H9 (cell line): ENCODE measurements around the gene DCLRE1C. TPM values are rescaled to one million over a fixed set of nuclear protein-coding genes. Genes with fewer than 3 reads are reported as not detected.

Source experiments
- DNase-seq: peaks from one replicate; pipeline ENCODE4 v3.0.0-alpha.2; 2017
- H2AFZ ChIP-seq: one replicate; pipeline ENCODE4 v1.6.1; 2013; ENCODE audit warnings: mild to moderate bottlenecking, low read length, control low read depth, moderate library complexity
- H2AK5ac ChIP-seq: 2 replicates; pipeline ENCODE4 v1.6.1; 2013; ENCODE audit warnings: low read length, control low read depth, mixed read lengths; ENCODE audit not compliant: insufficient read length
- H2BK120ac ChIP-seq: one replicate; pipeline ENCODE4 v1.6.1; 2013; ENCODE audit warnings: low read depth, mild to moderate bottlenecking, low read length, control low read depth, inconsistent platforms; ENCODE audit not compliant: poor library complexity, severe bottlenecking
- H2BK12ac ChIP-seq: 2 replicates; pipeline ENCODE4 v1.6.1; 2013; ENCODE audit warnings: low read length, control low read depth, mixed read lengths, low read depth; ENCODE audit not compliant: insufficient read length
- H2BK15ac ChIP-seq: 2 replicates; pipeline ENCODE4 v1.6.1; 2013; ENCODE audit warnings: low read depth, low read length, control low read depth
- H2BK20ac ChIP-seq: one replicate; pipeline ENCODE4 v1.6.1; 2013; ENCODE audit warnings: low read depth, mild to moderate bottlenecking, low read length, control low read depth, inconsistent platforms; ENCODE audit not compliant: poor library complexity, severe bottlenecking
- H2BK5ac ChIP-seq: 2 replicates; pipeline ENCODE4 v1.6.1; 2013; ENCODE audit warnings: low read length, control low read depth, mixed read lengths; ENCODE audit not compliant: insufficient read length
- H3K14ac ChIP-seq: 2 replicates; pipeline ENCODE4 v1.6.1; 2013; ENCODE audit warnings: low read length, control low read depth; ENCODE audit not compliant: insufficient read depth
- H3K18ac ChIP-seq: 2 replicates; pipeline ENCODE4 v1.6.1; 2013; ENCODE audit warnings: low read depth, mild to moderate bottlenecking, mixed read lengths, low read length, control low read depth; ENCODE audit not compliant: insufficient read length
- H3K23ac ChIP-seq: 2 replicates; pipeline ENCODE4 v1.6.1; 2013; ENCODE audit warnings: low read length, control low read depth, mixed read lengths, low read depth; ENCODE audit not compliant: insufficient read length
- H3K23me2 ChIP-seq: 2 replicates; pipeline ENCODE4 v1.6.1; 2013; ENCODE audit warnings: low read depth, mild to moderate bottlenecking, mixed read lengths, low read length, control low read depth; ENCODE audit not compliant: insufficient read length, poor library complexity, severe bottlenecking
- H3K27ac ChIP-seq: 2 replicates; pipeline ENCODE4 v1.5.1; 2013; ENCODE audit warnings: low read length, control low read depth, mixed read lengths, low read depth; ENCODE audit not compliant: insufficient read length
- H3K27me3 ChIP-seq: 2 replicates; pipeline ENCODE4 v1.6.1; 2013; ENCODE audit warnings: low read length, control low read depth, inconsistent platforms; ENCODE audit not compliant: insufficient read depth
- H3K4ac ChIP-seq: 2 replicates; pipeline ENCODE4 v1.6.1; 2013; ENCODE audit warnings: low read depth, mild to moderate bottlenecking, control low read depth, inconsistent platforms, low read length, moderate library complexity
- H3K4me1 ChIP-seq: 2 replicates; pipeline ENCODE4 v1.6.1; 2013; ENCODE audit warnings: low read length, control low read depth, inconsistent platforms; ENCODE audit not compliant: insufficient read depth
- H3K4me2 ChIP-seq: 2 replicates; pipeline ENCODE4 v1.6.1; 2013; ENCODE audit warnings: low read length, control low read depth, mixed read lengths; ENCODE audit not compliant: insufficient read length, insufficient read depth
- H3K56ac ChIP-seq: 2 replicates; pipeline ENCODE4 v1.6.1; 2013; ENCODE audit warnings: low read depth, mild to moderate bottlenecking, mixed read lengths, low read length, control low read depth; ENCODE audit not compliant: insufficient read length
- H3K79me1 ChIP-seq: 2 replicates; pipeline ENCODE4 v1.6.1; 2013; ENCODE audit warnings: low read depth, mild to moderate bottlenecking, moderate library complexity, low read length, control low read depth, inconsistent platforms; ENCODE audit not compliant: insufficient read depth, poor library complexity, severe bottlenecking
- H3K79me2 ChIP-seq: 2 replicates; pipeline ENCODE4 v1.6.1; 2013; ENCODE audit warnings: low read length, control low read depth, inconsistent platforms; ENCODE audit not compliant: insufficient read depth
- H3K9ac ChIP-seq: 2 replicates; pipeline ENCODE4 v1.6.1; 2013; ENCODE audit warnings: low read length, control low read depth, mixed read lengths; ENCODE audit not compliant: insufficient read length; ENCODE audit errors: extremely low read depth
- H3K9me3 ChIP-seq: one replicate; pipeline ENCODE4 v1.6.1; 2013; ENCODE audit warnings: low read depth, low read length, inconsistent platforms; ENCODE audit not compliant: control insufficient read depth
- H3T11ph ChIP-seq: one replicate; pipeline ENCODE4 v1.6.1; 2013; ENCODE audit warnings: mild to moderate bottlenecking, low read length, control low read depth, inconsistent platforms
- H4K20me1 ChIP-seq: one replicate; pipeline ENCODE4 v1.6.1; 2013; ENCODE audit not compliant: control insufficient read depth, insufficient read length, insufficient read depth
- H4K5ac ChIP-seq: 2 replicates; pipeline ENCODE4 v1.6.1; 2013; ENCODE audit warnings: low read depth, mild to moderate bottlenecking, mixed read lengths, low read length, control low read depth; ENCODE audit not compliant: insufficient read length
- H4K8ac ChIP-seq: replicated peaks from 2 replicates; pipeline ENCODE4 v1.6.1; 2013; ENCODE audit warnings: low read length, control low read depth, mixed read lengths, low read depth; ENCODE audit not compliant: insufficient read length
- H4K91ac ChIP-seq: 2 replicates; pipeline ENCODE4 v1.6.1; 2013; ENCODE audit warnings: low read depth, mild to moderate bottlenecking, moderate library complexity, mixed read lengths, low read length, control low read depth; ENCODE audit not compliant: insufficient read length
- H3K27ac Mint-ChIP-seq, 3 experiments: 2 replicates in 2 of 3; 3 replicates in 1 of 3; pipeline ENCODE4 v1.8.0; 2020 to 2021; ENCODE audit warnings: mixed read lengths in 3 of 3, mild to moderate bottlenecking in 1 of 3, moderate library complexity in 1 of 3
- H3K27me3 Mint-ChIP-seq: 2 replicates; pipeline ENCODE4 v1.8.0; 2021; ENCODE audit warnings: low read depth, mild to moderate bottlenecking, moderate library complexity, mixed read lengths
- H3K36me3 Mint-ChIP-seq, 3 experiments: 2 replicates in 2 of 3; 3 replicates in 1 of 3; pipeline ENCODE4 v1.8.0; 2020 to 2021; ENCODE audit warnings: low read depth in 3 of 3, mixed read lengths in 3 of 3; ENCODE audit not compliant: insufficient read depth in 1 of 3
- H3K4me1 Mint-ChIP-seq, 2 experiments: 2 replicates each; pipeline ENCODE4 v1.8.0; 2020; ENCODE audit warnings: mixed read lengths in 2 of 2
- H3K4me3 Mint-ChIP-seq, 2 experiments: 2 replicates in 1 of 2; 3 replicates in 1 of 2; pipeline ENCODE4 v1.8.0; 2020 to 2021; ENCODE audit warnings: mild to moderate bottlenecking in 2 of 2, mixed read lengths in 2 of 2, moderate library complexity in 1 of 2
- H3K9me3 Mint-ChIP-seq, 2 experiments: 2 replicates in 1 of 2; 3 replicates in 1 of 2; pipeline ENCODE4 v1.8.0; 2020; ENCODE audit warnings: mild to moderate bottlenecking in 2 of 2, mixed read lengths in 2 of 2, moderate library complexity in 1 of 2
- WGBS: extraction: QIAGEN DNeasy Blood & Tissue Kit; methylation state at CpG from one replicate; pipeline ENCODE4 v1.1.7; 2013; ENCODE audit warnings: missing lambda C conversion rate, low lambda C conversion rate, mixed read lengths; ENCODE audit not compliant: insufficient read length; ENCODE audit errors: extremely low coverage; 5-methylcytosine and 5-hydroxymethylcytosine counted together
- total RNA-seq: library from RNA; stranded (reverse); gene quantifications from 2 replicates; pipeline ENCODE4 v1.2.1, GENCODE V29; 2021
- TF ChIP-seq, protein P1 (sequence below): fragments of 200-600 bp; sonication (generic); conservative IDR thresholded peaks from 3 replicates; pipeline ENCODE4 v1.8.0; 2021; ENCODE audit warnings: antibody characterized with exemption, mild to moderate bottlenecking

DCLRE1C gene
- total RNA-seq, 1 experiment from 2014 or later = 15.2 TPM

DNA sequence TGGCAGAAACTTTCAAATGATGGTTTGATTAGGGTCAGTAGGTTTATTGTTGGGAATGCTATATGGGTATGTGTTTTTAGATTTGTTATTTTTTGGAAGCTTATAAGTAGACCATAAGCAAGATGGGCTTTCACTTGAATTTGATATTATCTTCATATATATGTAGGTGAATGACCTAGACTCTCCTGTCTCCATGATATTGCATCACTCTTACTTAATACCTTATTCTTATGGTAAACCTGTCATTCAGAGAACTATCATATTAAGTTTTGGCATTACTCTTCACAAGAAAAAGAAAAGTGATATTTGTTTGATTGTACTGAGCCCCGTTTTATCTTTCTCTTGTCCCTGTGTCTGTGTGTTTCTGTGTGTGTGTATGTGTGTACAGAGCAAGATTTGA lies 98.4 kb downstream of the DCLRE1C start:
- TF ChIP-seq, protein P1, sequence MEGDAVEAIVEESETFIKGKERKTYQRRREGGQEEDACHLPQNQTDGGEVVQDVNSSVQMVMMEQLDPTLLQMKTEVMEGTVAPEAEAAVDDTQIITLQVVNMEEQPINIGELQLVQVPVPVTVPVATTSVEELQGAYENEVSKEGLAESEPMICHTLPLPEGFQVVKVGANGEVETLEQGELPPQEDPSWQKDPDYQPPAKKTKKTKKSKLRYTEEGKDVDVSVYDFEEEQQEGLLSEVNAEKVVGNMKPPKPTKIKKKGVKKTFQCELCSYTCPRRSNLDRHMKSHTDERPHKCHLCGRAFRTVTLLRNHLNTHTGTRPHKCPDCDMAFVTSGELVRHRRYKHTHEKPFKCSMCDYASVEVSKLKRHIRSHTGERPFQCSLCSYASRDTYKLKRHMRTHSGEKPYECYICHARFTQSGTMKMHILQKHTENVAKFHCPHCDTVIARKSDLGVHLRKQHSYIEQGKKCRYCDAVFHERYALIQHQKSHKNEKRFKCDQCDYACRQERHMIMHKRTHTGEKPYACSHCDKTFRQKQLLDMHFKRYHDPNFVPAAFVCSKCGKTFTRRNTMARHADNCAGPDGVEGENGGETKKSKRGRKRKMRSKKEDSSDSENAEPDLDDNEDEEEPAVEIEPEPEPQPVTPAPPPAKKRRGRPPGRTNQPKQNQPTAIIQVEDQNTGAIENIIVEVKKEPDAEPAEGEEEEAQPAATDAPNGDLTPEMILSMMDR = no peak
- no peak overlapping the region for H2BK5ac ChIP-seq
- Mint-ChIP-seq H3K27me3 (no peaks in the 10 kb centered on the region), H3K27ac (no peak overlapping the region), H3K4me1 (no peaks in the 10 kb centered on the region), H3K36me3 (peaks cover 7 to 61% (median 27%) of the 10 kb centered on the region in 3 experiments; a peak in 5 of 7 replicates), H3K9me3 (no peaks in the 10 kb centered on the region), H3K4me3 (no peak overlapping the region)
- no peak overlapping the region for H3K56ac ChIP-seq
- DNase-seq = no peak
- H3K14ac ChIP-seq = no peak overlapping the region
- H3K79me1 ChIP-seq = no peaks in the 10 kb centered on the region
- H2BK20ac ChIP-seq = no peak overlapping the region
- H2BK12ac ChIP-seq = no peak overlapping the region
- no peaks in the 10 kb centered on the region for H3K9me3 ChIP-seq
- no peak overlapping the region for H2BK15ac ChIP-seq
- H4K91ac ChIP-seq = no peak overlapping the region
- no peak overlapping the region for H3K27ac ChIP-seq
- H4K8ac ChIP-seq = no peak overlapping the region
- no peaks in the 10 kb centered on the region for H3K79me2 ChIP-seq
- no peak overlapping the region for H3K9ac ChIP-seq
- no peak overlapping the region for H2BK120ac ChIP-seq
- no peak overlapping the region for H3T11ph ChIP-seq
- no peaks in the 10 kb centered on the region for H3K27me3 ChIP-seq
- no peaks in the 10 kb centered on the region for H4K20me1 ChIP-seq
- H3K4ac ChIP-seq = no peak overlapping the region
- H3K23me2 ChIP-seq = no peaks in the 10 kb centered on the region
- no CpG with 5 or more reads among the region's 1 CpG for WGBS
- no peak overlapping the region for H3K4me2 ChIP-seq
- H2AFZ ChIP-seq = no peak overlapping the region
- no peak overlapping the region for H3K23ac ChIP-seq
- H3K4me1 ChIP-seq = no peaks in the 10 kb centered on the region
- H4K5ac ChIP-seq = no peak overlapping the region
- no peak overlapping the region for H2AK5ac ChIP-seq
- no peak overlapping the region for H3K18ac ChIP-seq
